Measurements from ENCODE around the gene ICAM1. TPM values are rescaled to one million over a fixed set of nuclear protein-coding genes. Genes with fewer than 3 reads are reported as not detected.

ICAM1 gene
- total and polyA plus RNA-seq, 2 of the 8 experiments (the other 6 are each of a cell fraction or from before 2014, with no cell fraction given), result 4.0 to 9.4 TPM

DNA sequence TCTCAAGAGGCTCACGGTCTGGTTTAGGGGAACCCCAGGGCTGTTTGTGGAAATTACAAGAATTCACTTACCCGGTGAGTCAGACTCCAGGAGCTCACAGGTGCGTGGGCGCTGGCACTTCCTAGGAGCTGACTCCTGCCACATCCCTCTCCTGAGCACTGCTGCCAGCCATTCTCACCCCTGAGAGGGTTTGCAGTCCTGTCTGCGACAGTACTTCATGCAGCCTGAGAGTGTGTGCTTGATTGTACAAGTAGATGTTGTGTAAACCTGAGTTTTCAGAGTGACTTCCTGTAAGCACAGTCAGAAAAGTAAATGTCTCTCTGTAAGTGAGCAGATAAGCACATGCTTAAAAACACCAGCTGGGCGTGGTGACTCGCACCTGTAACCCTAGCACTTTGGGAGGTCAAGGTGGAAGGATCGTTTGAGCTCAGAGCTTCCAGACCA, 10.8 kb upstream of the ICAM1 start (continued):
- TF ChIP-seq, protein P1, sequence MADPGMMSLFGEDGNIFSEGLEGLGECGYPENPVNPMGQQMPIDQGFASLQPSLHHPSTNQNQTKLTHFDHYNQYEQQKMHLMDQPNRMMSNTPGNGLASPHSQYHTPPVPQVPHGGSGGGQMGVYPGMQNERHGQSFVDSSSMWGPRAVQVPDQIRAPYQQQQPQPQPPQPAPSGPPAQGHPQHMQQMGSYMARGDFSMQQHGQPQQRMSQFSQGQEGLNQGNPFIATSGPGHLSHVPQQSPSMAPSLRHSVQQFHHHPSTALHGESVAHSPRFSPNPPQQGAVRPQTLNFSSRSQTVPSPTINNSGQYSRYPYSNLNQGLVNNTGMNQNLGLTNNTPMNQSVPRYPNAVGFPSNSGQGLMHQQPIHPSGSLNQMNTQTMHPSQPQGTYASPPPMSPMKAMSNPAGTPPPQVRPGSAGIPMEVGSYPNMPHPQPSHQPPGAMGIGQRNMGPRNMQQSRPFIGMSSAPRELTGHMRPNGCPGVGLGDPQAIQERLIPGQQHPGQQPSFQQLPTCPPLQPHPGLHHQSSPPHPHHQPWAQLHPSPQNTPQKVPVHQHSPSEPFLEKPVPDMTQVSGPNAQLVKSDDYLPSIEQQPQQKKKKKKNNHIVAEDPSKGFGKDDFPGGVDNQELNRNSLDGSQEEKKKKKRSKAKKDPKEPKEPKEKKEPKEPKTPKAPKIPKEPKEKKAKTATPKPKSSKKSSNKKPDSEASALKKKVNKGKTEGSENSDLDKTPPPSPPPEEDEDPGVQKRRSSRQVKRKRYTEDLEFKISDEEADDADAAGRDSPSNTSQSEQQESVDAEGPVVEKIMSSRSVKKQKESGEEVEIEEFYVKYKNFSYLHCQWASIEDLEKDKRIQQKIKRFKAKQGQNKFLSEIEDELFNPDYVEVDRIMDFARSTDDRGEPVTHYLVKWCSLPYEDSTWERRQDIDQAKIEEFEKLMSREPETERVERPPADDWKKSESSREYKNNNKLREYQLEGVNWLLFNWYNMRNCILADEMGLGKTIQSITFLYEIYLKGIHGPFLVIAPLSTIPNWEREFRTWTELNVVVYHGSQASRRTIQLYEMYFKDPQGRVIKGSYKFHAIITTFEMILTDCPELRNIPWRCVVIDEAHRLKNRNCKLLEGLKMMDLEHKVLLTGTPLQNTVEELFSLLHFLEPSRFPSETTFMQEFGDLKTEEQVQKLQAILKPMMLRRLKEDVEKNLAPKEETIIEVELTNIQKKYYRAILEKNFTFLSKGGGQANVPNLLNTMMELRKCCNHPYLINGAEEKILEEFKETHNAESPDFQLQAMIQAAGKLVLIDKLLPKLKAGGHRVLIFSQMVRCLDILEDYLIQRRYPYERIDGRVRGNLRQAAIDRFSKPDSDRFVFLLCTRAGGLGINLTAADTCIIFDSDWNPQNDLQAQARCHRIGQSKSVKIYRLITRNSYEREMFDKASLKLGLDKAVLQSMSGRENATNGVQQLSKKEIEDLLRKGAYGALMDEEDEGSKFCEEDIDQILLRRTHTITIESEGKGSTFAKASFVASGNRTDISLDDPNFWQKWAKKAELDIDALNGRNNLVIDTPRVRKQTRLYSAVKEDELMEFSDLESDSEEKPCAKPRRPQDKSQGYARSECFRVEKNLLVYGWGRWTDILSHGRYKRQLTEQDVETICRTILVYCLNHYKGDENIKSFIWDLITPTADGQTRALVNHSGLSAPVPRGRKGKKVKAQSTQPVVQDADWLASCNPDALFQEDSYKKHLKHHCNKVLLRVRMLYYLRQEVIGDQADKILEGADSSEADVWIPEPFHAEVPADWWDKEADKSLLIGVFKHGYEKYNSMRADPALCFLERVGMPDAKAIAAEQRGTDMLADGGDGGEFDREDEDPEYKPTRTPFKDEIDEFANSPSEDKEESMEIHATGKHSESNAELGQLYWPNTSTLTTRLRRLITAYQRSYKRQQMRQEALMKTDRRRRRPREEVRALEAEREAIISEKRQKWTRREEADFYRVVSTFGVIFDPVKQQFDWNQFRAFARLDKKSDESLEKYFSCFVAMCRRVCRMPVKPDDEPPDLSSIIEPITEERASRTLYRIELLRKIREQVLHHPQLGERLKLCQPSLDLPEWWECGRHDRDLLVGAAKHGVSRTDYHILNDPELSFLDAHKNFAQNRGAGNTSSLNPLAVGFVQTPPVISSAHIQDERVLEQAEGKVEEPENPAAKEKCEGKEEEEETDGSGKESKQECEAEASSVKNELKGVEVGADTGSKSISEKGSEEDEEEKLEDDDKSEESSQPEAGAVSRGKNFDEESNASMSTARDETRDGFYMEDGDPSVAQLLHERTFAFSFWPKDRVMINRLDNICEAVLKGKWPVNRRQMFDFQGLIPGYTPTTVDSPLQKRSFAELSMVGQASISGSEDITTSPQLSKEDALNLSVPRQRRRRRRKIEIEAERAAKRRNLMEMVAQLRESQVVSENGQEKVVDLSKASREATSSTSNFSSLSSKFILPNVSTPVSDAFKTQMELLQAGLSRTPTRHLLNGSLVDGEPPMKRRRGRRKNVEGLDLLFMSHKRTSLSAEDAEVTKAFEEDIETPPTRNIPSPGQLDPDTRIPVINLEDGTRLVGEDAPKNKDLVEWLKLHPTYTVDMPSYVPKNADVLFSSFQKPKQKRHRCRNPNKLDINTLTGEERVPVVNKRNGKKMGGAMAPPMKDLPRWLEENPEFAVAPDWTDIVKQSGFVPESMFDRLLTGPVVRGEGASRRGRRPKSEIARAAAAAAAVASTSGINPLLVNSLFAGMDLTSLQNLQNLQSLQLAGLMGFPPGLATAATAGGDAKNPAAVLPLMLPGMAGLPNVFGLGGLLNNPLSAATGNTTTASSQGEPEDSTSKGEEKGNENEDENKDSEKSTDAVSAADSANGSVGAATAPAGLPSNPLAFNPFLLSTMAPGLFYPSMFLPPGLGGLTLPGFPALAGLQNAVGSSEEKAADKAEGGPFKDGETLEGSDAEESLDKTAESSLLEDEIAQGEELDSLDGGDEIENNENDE (IDR thresholded peaks at IDR 0.05; ENCODE audit: insufficient replicate concordance, low read length), result no peak
- TF ChIP-seq RBBP5 (IDR thresholded peaks at IDR 0.05; ENCODE audit: borderline replicate concordance, low read depth, low read length) (no peak), PHF8 (conservative IDR thresholded peaks at IDR 0.05; ENCODE audit: low read depth, low read length) (no peak), EGR1 (IDR thresholded peaks at IDR 0.05; ENCODE audit: borderline replicate concordance, low read depth, low read length) (no peak), BCL11A (IDR thresholded peaks at IDR 0.05; ENCODE audit: low read depth in 2 of 2, low read length in 2 of 2) (no peak), SP4 (IDR thresholded peaks at IDR 0.05; ENCODE audit: low read length) (no peak), TEAD4 (IDR thresholded peaks at IDR 0.05; ENCODE audit: low read depth, low read length) (no peak), SIX5 (IDR thresholded peaks at IDR 0.05; ENCODE audit: low read depth, low read length) (no peak), HDAC2 (IDR thresholded peaks at IDR 0.05; ENCODE audit: borderline replicate concordance in 1 of 2, low read depth in 2 of 2, low read length in 2 of 2) (no peak), KDM1A (IDR thresholded peaks at IDR 0.05; ENCODE audit: borderline replicate concordance, low read length) (no peak), JUN (IDR thresholded peaks at IDR 0.05; ENCODE audit: low read depth, low read length) (no peak), TAF7 (optimal IDR thresholded peaks at IDR 0.05; ENCODE audit: borderline replicate concordance, low read depth, low read length) (no peak)

Data from H1 (cell line).